Karpas-422 (cell line): ENCODE results near the gene GSK3A. TPM values are rescaled to one million over a fixed set of nuclear protein-coding genes. Genes with fewer than 3 reads are reported as not detected.

ENCODE experiments used
- DNase-seq: peaks from one replicate; pipeline ENCODE4 v3.0.0-alpha.2; 2015
- H2AFZ ChIP-seq: fragments of 200-600 bp; sonication (generic); 2 replicates; pipeline ENCODE4 v1.6.1; 2014; ENCODE audit warnings: antibody characterized with exemption, low read length, mixed read lengths
- H3K27ac ChIP-seq: fragments of 200-600 bp; sonication (generic); 2 replicates; pipeline ENCODE4 v1.5.1; 2014; ENCODE audit warnings: mild to moderate bottlenecking, low read length, moderate library complexity
- H3K27me3 ChIP-seq: fragments of 200-600 bp; sonication (generic); 2 replicates; pipeline ENCODE4 v1.6.1; 2014; ENCODE audit warnings: low read length, mixed read lengths
- H3K36me3 ChIP-seq: fragments of 200-600 bp; sonication (generic); 2 replicates; pipeline ENCODE4 v1.6.1; 2014; ENCODE audit warnings: low read length, mixed read lengths; ENCODE audit not compliant: insufficient read depth
- H3K4me1 ChIP-seq: fragments of 200-600 bp; sonication (generic); 2 replicates; pipeline ENCODE4 v1.6.1; 2014; ENCODE audit warnings: mild to moderate bottlenecking, low read length, mixed read lengths
- H3K4me2 ChIP-seq: fragments of 200-600 bp; sonication (generic); 2 replicates; pipeline ENCODE4 v1.6.1; 2014; ENCODE audit warnings: low read length, low read depth, mild to moderate bottlenecking; ENCODE audit not compliant: poor library complexity, severe bottlenecking
- H3K4me3 ChIP-seq: fragments of 200-600 bp; sonication (generic); 2 replicates; pipeline ENCODE4 v1.5.1; 2014; ENCODE audit warnings: mild to moderate bottlenecking, antibody characterized with exemption, low read length, mixed read lengths
- H3K79me2 ChIP-seq: fragments of 200-600 bp; sonication (generic); 2 replicates; pipeline ENCODE4 v1.6.1; 2014; ENCODE audit warnings: mild to moderate bottlenecking, low read length, mixed read lengths
- H3K9ac ChIP-seq: fragments of 200-600 bp; sonication (generic); 2 replicates; pipeline ENCODE4 v1.6.0; 2014; ENCODE audit warnings: low read length
- H3K9me2 ChIP-seq: fragments of 200-600 bp; sonication (generic), shearing (Covaris generic); replicated peaks from 2 replicates; pipeline ENCODE4 v1.6.0; 2014; ENCODE audit warnings: mild to moderate bottlenecking, low read length, moderate library complexity; ENCODE audit not compliant: insufficient read depth
- H3K9me3 ChIP-seq: fragments of 300-700, 200-600 bp; sonication (generic); 2 replicates; pipeline ENCODE4 v1.6.1; 2014; ENCODE audit warnings: low read length, mixed read lengths
- H4K20me1 ChIP-seq: fragments of 200-600 bp; sonication (generic); 2 replicates; pipeline ENCODE4 v1.6.1; 2014; ENCODE audit warnings: mild to moderate bottlenecking, antibody characterized with exemption, low read length, low read depth; ENCODE audit not compliant: insufficient read depth
- total RNA-seq: library from RNA; depleted of rRNA; stranded (reverse); fragments of >200 nt; shearing (Covaris generic); gene quantifications from 2 replicates; pipeline ENCODE4 v1.2.3, GENCODE V29; 2014; ENCODE audit warnings: low replicate concordance

The GSK3A gene
- total RNA-seq, 1 experiment from 2014 or later = 29.3 TPM

DNA sequence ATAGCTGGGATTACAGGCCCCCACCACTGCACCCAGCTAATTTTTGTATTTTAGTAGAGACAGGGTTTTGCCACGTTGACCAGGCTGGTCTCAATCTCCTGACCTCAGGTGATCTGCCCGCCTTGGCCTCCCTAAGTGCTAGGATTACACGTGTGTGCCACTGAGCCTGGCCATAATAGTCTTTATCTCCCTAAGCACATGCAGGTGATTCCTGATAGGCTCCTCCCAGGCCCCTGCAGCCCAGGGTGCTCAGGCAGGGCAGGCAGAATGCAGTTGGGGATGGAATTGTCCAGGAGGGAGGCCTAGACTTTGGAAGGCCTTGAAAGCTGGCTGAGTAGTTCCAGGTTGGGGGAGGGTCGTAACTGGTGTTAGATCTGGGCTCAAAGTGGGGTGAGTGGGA is 13.8 kb downstream of the GSK3A start:
- H3K4me3 ChIP-seq = no peak overlapping the region
- H3K9me2 ChIP-seq = no peaks in the 10 kb centered on the region
- H3K4me1 ChIP-seq = no peaks in the 10 kb centered on the region
- H3K4me2 ChIP-seq = no peak overlapping the region
- peaks cover 2% of the 10 kb centered on the region; the same call in 1 of the 2 replicates for H4K20me1 ChIP-seq
- peaks cover 6% of the 10 kb centered on the region; the same call in 1 of the 2 replicates for H3K79me2 ChIP-seq
- DNase-seq = no peak
- peaks cover 10% of the 10 kb centered on the region; the same call in 1 of the 2 replicates for H3K36me3 ChIP-seq
- H2AFZ ChIP-seq = no peak overlapping the region
- H3K9ac ChIP-seq = no peak overlapping the region
- H3K27ac ChIP-seq = no peak overlapping the region
- no peaks in the 10 kb centered on the region for H3K9me3 ChIP-seq
- no peaks in the 10 kb centered on the region for H3K27me3 ChIP-seq

DNA sequence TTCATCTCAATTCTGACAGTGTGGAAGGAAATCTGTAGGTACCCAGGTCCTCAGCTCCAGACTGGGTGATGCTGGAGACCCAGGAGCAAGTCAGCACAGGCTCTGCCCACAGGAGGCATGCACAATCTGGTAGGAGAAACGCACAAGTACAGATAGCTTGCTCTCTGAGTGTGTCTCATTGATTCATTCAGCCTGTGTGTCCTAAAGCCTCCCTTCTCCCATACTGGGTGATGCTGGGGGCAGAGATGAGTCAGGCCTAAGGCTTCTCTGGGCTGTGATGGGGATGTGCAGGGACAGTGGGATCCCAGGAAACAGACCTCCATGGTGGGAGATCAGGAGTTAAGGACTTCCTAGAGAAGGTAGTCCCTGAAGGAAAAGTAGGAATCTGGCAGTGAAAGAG is 15.5 kb downstream of the GSK3A start:
- Histone ChIP-seq H3K27ac (no peak overlapping the region), H3K4me3 (no peak overlapping the region), H3K9me3 (no peaks in the 10 kb centered on the region), H3K9ac (no peak overlapping the region), H3K27me3 (no peaks in the 10 kb centered on the region), H3K79me2 (peaks cover 15% of the 10 kb centered on the region), H3K9me2 (no peaks in the 10 kb centered on the region), H3K36me3 (peaks cover 2% of the 10 kb centered on the region; the same call in 1 of the 2 replicates), H4K20me1 (no peaks in the 10 kb centered on the region; the same call in 1 of the 2 replicates), H2AFZ (no peak overlapping the region), H3K4me2 (no peak overlapping the region), H3K4me1 (no peaks in the 10 kb centered on the region)
- no peak for DNase-seq

DNA sequence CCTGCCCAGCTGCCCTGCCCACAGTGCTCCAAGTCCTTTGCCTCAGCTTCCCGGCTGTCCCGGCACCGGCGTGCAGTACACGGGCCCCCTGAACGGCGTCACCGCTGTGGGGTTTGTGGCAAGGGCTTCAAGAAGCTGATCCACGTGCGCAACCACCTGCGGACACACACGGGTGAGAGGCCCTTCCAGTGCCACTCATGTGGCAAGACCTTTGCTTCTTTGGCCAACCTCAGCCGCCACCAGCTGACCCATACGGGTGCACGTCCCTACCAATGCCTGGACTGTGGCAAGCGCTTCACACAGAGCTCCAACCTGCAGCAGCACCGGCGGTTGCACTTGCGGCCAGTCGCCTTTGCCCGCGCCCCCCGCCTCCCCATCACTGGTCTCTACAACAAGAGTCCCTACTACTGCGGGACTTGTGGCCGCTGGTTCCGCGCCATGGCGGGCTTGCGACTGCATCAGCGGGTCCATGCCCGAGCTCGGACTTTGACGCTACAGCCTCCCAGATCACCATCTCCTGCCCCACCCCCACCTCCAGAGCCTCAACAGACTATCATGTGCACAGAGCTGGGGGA is 16.6 kb downstream of the GSK3A start:
- H3K36me3 ChIP-seq = no peaks in the 10 kb centered on the region; the same call in 1 of the 2 replicates
- no peak overlapping the region for H3K4me2 ChIP-seq
- no peak overlapping the region for H3K4me3 ChIP-seq
- H3K27ac ChIP-seq = no peak overlapping the region
- no peak for DNase-seq
- no peaks in the 10 kb centered on the region for H3K9me3 ChIP-seq
- H3K9me2 ChIP-seq = no peaks in the 10 kb centered on the region
- peaks cover 4% of the 10 kb centered on the region; the same call in 1 of the 2 replicates for H4K20me1 ChIP-seq
- no peak overlapping the region for H3K9ac ChIP-seq
- H3K27me3 ChIP-seq = no peaks in the 10 kb centered on the region
- peaks cover 6% of the 10 kb centered on the region for H3K4me1 ChIP-seq
- H2AFZ ChIP-seq = no peak overlapping the region
- peaks cover 25% of the 10 kb centered on the region for H3K79me2 ChIP-seq

DNA sequence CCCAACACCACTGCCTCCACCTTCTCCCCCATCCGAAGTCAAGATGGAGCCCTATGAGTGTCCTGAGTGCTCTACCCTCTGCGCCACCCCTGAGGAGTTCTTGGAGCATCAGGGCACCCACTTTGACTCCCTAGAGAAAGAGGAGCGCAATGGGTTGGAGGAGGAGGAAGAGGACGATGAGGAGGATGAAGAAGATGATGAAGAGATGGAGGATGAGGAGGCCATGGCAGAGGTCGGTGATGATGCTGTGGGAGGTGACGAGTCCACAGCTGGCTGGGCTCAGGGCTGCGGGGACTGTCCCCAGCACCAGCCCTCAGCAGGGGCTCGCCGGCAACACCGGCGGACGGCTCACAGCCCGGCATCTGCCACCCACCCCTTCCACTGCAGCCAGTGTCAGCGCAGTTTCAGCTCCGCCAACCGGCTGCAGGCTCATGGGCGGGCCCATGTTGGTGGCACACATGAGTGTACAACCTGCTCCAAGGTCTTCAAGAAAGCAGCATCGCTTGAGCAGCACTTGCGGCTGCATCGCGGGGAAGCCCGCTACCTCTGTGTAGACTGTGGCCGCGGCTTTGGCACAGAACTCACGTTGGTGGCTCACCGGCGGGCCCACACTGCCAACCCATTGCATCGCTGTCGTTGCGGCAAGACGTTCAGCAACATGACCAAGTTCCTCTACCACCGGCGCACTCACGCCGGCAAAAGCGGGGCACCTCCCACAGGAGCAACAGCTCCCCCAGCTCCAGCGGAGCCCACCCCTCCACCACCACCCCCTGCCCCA is 17.3 kb downstream of the GSK3A start:
- peaks cover 8% of the 10 kb centered on the region; the same call in 1 of the 2 replicates for H4K20me1 ChIP-seq
- H3K27ac ChIP-seq = no peak overlapping the region
- H3K4me1 ChIP-seq = peaks cover 7% of the 10 kb centered on the region
- no peaks in the 10 kb centered on the region; the same call in 1 of the 2 replicates for H3K36me3 ChIP-seq
- no peak overlapping the region for H3K4me3 ChIP-seq
- H3K27me3 ChIP-seq = no peaks in the 10 kb centered on the region
- no peak overlapping the region for H2AFZ ChIP-seq
- H3K9ac ChIP-seq = no peak overlapping the region
- H3K79me2 ChIP-seq = peaks cover 31% of the 10 kb centered on the region
- H3K9me2 ChIP-seq = no peaks in the 10 kb centered on the region
- H3K9me3 ChIP-seq = no peaks in the 10 kb centered on the region
- no peak overlapping the region for H3K4me2 ChIP-seq
- no peak for DNase-seq

DNA sequence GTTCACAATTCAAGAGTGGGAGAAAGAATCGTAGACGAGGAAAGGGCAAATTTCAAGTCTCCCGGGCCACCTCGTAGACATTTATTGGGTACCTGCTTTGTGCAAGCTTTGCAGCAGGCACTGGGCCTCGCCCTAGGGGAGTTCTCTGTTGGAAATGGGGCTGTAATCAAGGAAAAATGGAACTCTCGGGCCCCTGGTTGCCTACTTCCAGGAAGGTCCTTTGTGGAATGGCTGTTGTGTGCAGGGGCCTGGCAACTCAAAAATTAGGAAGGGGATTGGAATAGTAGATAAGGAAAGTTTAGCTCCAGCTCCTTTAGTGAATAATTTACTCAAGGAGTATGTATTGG is 21.7 kb downstream of the GSK3A start:
- H3K79me2 ChIP-seq = peaks cover 57% of the 10 kb centered on the region
- H2AFZ ChIP-seq = peak overlapping the region; percentile 6; the same call in 1 of the 2 replicates
- peak overlapping the region; percentile 82 for H3K9ac ChIP-seq
- H3K27ac ChIP-seq = peak overlapping the region; percentile 15; the same call in 1 of the 2 replicates
- H3K4me2 ChIP-seq = peak overlapping the region; percentile 99
- H3K4me1 ChIP-seq = peaks cover 31% of the 10 kb centered on the region
- DNase-seq = no peak
- H3K9me3 ChIP-seq = no peaks in the 10 kb centered on the region
- H4K20me1 ChIP-seq = peaks cover 8% of the 10 kb centered on the region; the same call in 1 of the 2 replicates
- H3K27me3 ChIP-seq = no peaks in the 10 kb centered on the region
- no peaks in the 10 kb centered on the region for H3K9me2 ChIP-seq
- no peaks in the 10 kb centered on the region for H3K36me3 ChIP-seq
- H3K4me3 ChIP-seq = peak overlapping the region; percentile 78

DNA sequence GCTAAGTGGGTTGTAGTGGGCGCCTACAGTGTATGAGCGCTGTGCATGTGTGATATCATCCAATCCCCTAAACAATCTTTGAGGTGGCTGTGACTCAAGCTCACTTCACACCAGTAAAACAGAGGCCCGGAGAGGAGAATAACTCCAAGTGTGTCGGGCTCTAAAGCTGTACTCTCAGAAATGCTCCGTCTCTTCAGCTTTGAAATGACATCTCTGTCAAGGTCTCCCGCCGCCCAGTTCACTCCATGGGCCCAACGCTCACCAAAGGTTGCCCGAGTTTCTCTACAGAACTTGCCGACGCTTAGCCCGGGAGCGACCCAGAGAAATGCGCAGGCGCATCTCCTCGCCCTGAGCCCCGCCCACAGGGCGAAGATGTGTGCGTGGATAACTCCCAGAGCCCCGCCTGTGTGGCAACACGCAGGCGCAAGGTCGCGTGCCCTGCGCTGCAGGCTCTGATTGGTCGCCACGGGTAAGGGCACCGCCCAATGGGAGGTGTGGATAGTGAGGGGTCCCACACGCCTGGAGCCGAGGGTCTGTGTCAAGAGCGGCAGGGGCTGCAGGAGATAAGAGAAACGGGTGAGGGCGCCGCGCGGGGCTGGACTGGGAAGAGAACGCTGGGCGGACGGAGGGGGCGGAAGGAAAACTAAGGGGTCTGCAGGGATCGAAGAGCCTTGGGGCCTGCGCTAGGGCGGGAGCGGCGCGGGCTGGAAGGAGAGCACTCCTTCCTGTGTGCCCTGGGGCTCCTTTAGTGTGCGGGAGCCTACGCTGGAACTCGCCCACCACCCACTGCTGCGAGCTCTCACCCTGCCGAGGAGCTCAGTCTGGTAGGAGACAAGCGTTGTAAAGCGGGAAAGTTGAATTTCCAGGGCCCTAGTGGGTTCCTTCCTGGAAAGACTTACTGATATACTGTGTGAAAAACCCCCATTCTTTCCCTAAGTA is 22.3 kb downstream of the GSK3A start, which contains the start of gene ZNF526:
Gene ZNF526, plus strand, starts transcription at position 501 of the 939 bp plus-strand sequence. CDS start 4,092 bp downstream, outside the sequence.
- peak within 1 kb of the TSS; percentile 46; the same call in 1 of the 2 replicates for H3K27ac ChIP-seq
- no peaks in the 10 kb centered on the region for H3K9me3 ChIP-seq
- peaks cover 36% of the 10 kb centered on the region for H3K4me1 ChIP-seq
- DNase-seq = peak; percentile 98
- no peaks in the 10 kb centered on the region for H3K9me2 ChIP-seq
- peak within 1 kb of the TSS; percentile 82 for H3K9ac ChIP-seq
- peaks cover 8% of the 10 kb centered on the region; the same call in 1 of the 2 replicates for H4K20me1 ChIP-seq
- no peaks in the 10 kb centered on the region for H3K36me3 ChIP-seq
- no peaks in the 10 kb centered on the region for H3K27me3 ChIP-seq
- peak within 1 kb of the TSS; percentile 99 for H3K4me2 ChIP-seq
- peaks cover 64% of the 10 kb centered on the region for H3K79me2 ChIP-seq
- peak within 1 kb of the TSS; percentile 6; the same call in 1 of the 2 replicates for H2AFZ ChIP-seq
- peak within 1 kb of the TSS; percentile 78 for H3K4me3 ChIP-seq

DNA sequence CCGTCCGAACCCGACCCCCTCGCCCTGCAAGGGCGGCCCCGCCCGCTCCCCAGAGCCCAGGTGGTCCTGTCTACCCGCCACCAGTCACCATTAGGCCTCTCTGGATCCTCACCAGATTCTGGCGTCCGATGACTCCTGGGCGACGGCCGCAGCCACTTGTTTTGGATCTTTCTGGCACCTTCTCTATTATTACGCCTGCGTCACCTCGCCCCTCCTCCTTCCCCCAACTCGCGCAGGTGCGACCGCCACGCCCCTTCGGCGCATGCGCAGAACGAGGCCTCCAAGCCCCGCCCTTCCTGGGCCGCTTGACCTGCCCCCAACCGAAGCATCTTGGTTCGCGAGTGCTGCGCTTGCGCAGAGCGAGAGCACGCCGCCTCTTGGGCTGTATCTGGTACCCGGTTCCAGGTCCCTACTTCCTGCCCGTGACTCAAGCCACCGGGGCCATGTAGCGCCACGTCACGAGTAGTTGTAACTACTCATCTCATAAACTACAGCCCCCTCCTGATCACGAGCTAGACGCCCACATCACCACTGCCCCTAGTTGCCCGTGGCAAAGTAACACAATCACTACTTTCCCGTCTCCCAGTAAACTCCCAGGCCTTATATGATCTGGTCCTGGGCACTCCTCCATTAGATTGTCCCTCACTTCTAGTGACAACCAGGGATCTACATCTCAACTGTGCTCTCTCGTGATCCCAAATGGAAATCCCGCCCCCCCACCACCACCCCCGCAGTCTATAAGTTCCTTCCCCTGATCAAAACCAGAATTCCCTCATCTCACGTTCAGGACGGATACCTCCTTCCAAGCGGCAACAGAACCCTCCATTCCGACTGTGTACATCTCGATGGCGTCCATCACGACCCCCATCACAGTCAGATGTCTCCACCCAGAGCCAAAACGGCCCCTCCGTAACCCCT is 24.6 kb downstream of the GSK3A start, which contains the start of gene DEDD2:
Gene DEDD2, minus strand, starts transcription at position 158 of the 918 bp plus-strand sequence. CDS start 670 bp downstream, outside the sequence.
- Histone ChIP-seq H3K79me2 (peaks cover 80% of the 10 kb centered on the region), H3K9ac (peak within 1 kb of the TSS; percentile 91), H3K4me3 (peak within 1 kb of the TSS; percentile 90), H3K9me3 (no peaks in the 10 kb centered on the region), H3K36me3 (no peaks in the 10 kb centered on the region; the same call in 1 of the 2 replicates), H3K9me2 (no peaks in the 10 kb centered on the region), H2AFZ (peak within 1 kb of the TSS; percentile 73), H3K27ac (peak within 1 kb of the TSS; percentile 59), H3K27me3 (no peaks in the 10 kb centered on the region), H4K20me1 (peaks cover 8% of the 10 kb centered on the region; the same call in 1 of the 2 replicates), H3K4me1 (peaks cover 36% of the 10 kb centered on the region), H3K4me2 (peak within 1 kb of the TSS; percentile 71)
- DNase-seq = peak; percentile 99
